K562 (cell line): ENCODE measurements around the gene ACOT7. TPM values are rescaled to one million over a fixed set of nuclear protein-coding genes. Genes with fewer than 3 reads are reported as not detected.
A peak's percentile ranks its signal among the peaks of the same experiment; 100 is the strongest.

Experiments used
- ATAC-seq: fragments of 200-7000 bp; cut with Tn5 transposase; 3 replicates; pipeline ENCODE4 v1.9.1; 2020; ENCODE audit warnings: moderate library complexity
- BruUV-seq: library from RNA; stranded (reverse); fragments of 400-500 nt; replicated peaks from 2 replicates; lab custom pipeline; 2021; lab: Mats Ljungman, UMichigan
- CTCF ChIA-PET: fragments of 300-600 bp; formaldehyde crosslinking; extraction: SDS; loops from one replicate; lab custom pipeline; 2021; ENCODE audit warnings: low intra/inter-chr PET ratio; lab: Yijun Ruan, JAX
- POLR2A ChIA-PET: fragments of 300-600, 350-650 bp; sonication (Branson Sonifier 250); formaldehyde crosslinking; extraction: SDS; loops from one replicate; lab custom pipeline; 2021; ENCODE audit warnings: antibody characterized with exemption, inconsistent platforms; lab: Yijun Ruan, JAX
- DNase-seq, 4 experiments: peaks; one replicate each; pipeline versions ENCODE4 v3.0.0 to v3.0.0-alpha.2; 2011 to 2018; ENCODE audit warnings: low spot score in 3 of 4, mixed read lengths in 3 of 4; ENCODE audit errors: extremely low read depth in 1 of 4
- FAIRE-seq: peaks from 2 replicates; lab custom pipeline; 2011; peaks lifted over from hg19 to GRCh38; lab: Jason Lieb, UNC
- H2AFZ ChIP-seq: 2 replicates; pipeline ENCODE4 v1.6.0; 2011; ENCODE audit warnings: low read depth, low read length, control low read depth, inconsistent platforms
- H3K27ac ChIP-seq: fragments of 200-600 bp; 3 replicates; pipeline ENCODE4 v1.8.0; 2011; ENCODE audit warnings: low read depth, mild to moderate bottlenecking, control low read depth, inconsistent platforms, low read length, moderate library complexity, mixed read lengths; ENCODE audit errors: extremely low read depth
- H3K27me3 ChIP-seq, 2 experiments: fragments of 300-600 bp in 1 of 2; 2 replicates in 1 of 2; 3 replicates in 1 of 2; pipeline versions ENCODE4 v1.6.0 to v1.8.0; 2011; ENCODE audit warnings: inconsistent platforms in 2 of 2, low read length in 2 of 2, mild to moderate bottlenecking in 1 of 2, mixed read lengths in 1 of 2, moderate library complexity in 1 of 2; ENCODE audit not compliant: control insufficient read depth in 2 of 2, insufficient read depth in 2 of 2
- H3K36me3 ChIP-seq: fragments of 300-600 bp; 3 replicates; pipeline ENCODE4 v1.8.0; 2011; ENCODE audit warnings: mild to moderate bottlenecking, low read length, inconsistent platforms; ENCODE audit not compliant: control insufficient read depth, insufficient read depth
- H3K4me1 ChIP-seq, 2 experiments: fragments of 200-600 bp in 1 of 2; replicated peaks in 1 of 2; 2 replicates in 1 of 2; 3 replicates in 1 of 2; pipeline versions ENCODE4 v1.5.1 to v1.8.0; 2011; ENCODE audit warnings: inconsistent platforms in 2 of 2, low read length in 2 of 2, mild to moderate bottlenecking in 1 of 2, mixed read lengths in 1 of 2, moderate library complexity in 1 of 2; ENCODE audit not compliant: control insufficient read depth in 2 of 2, insufficient read depth in 2 of 2
- H3K4me2 ChIP-seq: 2 replicates; pipeline ENCODE4 v1.6.1; 2011; ENCODE audit warnings: low read length, control low read depth, inconsistent platforms, mixed read lengths; ENCODE audit not compliant: insufficient read depth
- H3K4me3 ChIP-seq: fragments of 200-600 bp; sonication (generic), shearing (Covaris generic); 2 replicates; pipeline ENCODE4 v1.5.1; 2016; ENCODE audit warnings: control low read depth, inconsistent platforms
- H3K79me2 ChIP-seq: fragments of 200-600 bp; 3 replicates; pipeline ENCODE4 v1.8.0; 2011; ENCODE audit warnings: low read length, inconsistent platforms; ENCODE audit not compliant: control insufficient read depth, insufficient read depth
- H3K9ac ChIP-seq, 2 experiments: 2 replicates each; pipeline versions ENCODE4 v1.6.0 to v1.6.1; 2011; ENCODE audit warnings: low read depth in 2 of 2, low read length in 2 of 2, control low read depth in 1 of 2, inconsistent platforms in 1 of 2, mild to moderate bottlenecking in 1 of 2, mixed read lengths in 1 of 2; ENCODE audit not compliant: insufficient read depth in 1 of 2
- H3K9me1 ChIP-seq: one replicate; pipeline ENCODE4 v1.6.0; 2011; ENCODE audit warnings: inconsistent platforms, mild to moderate bottlenecking, low read length, moderate library complexity; ENCODE audit not compliant: control insufficient read depth, insufficient read depth
- H3K9me3 ChIP-seq: replicated peaks from 2 replicates; pipeline ENCODE4 v1.5.1; 2011; ENCODE audit warnings: low read depth, low read length, inconsistent platforms; ENCODE audit not compliant: control insufficient read depth, insufficient read depth
- H4K20me1 ChIP-seq: replicated peaks from 2 replicates; pipeline ENCODE4 v1.6.1; 2011; ENCODE audit warnings: low read length, inconsistent platforms, mixed read lengths; ENCODE audit not compliant: control insufficient read depth, insufficient read depth
- ELK1 ChIP-seq: sonication (generic); formaldehyde crosslinking; IDR thresholded peaks from 2 replicates; pipeline ENCODE4 v1.8.1; 2022; ENCODE audit warnings: missing genetic modification reagents
- HDAC1 ChIP-seq, 2 experiments: fragments of 450-650 bp; IDR thresholded peaks; 2 replicates each; pipeline ENCODE4 v1.6.1; 2016 to 2017; ENCODE audit warnings: inconsistent platforms in 1 of 2, mild to moderate bottlenecking in 1 of 2, moderate library complexity in 1 of 2
- MEIS2 ChIP-seq: fragments of 450-650 bp; IDR thresholded peaks from 2 replicates; pipeline ENCODE4 v1.6.1; 2014; ENCODE audit warnings: mild to moderate bottlenecking; ENCODE audit not compliant: partially characterized antibody
- MTA1 ChIP-seq: fragments of 450-650 bp; IDR thresholded peaks from 2 replicates; pipeline ENCODE4 v1.6.1; 2017; ENCODE audit warnings: borderline replicate concordance
- MXD1 ChIP-seq: fragments of 250-450 bp; sonication (Bioruptor Pico); IDR thresholded peaks from 2 replicates; pipeline ENCODE4 v1.8.0; 2021; ENCODE audit warnings: borderline replicate concordance, mild to moderate bottlenecking, moderate library complexity; ENCODE audit not compliant: poor library complexity, severe bottlenecking
- THRB ChIP-seq: fragments of 450-650 bp; formaldehyde crosslinking; conservative IDR thresholded peaks from 2 replicates; pipeline ENCODE4 v1.4.0; 2022; ENCODE audit warnings: mild to moderate bottlenecking, missing genetic modification characterization
- TSHZ1 ChIP-seq: fragments of 250-450 bp; sonication (Bioruptor Pico); IDR thresholded peaks from 2 replicates; pipeline ENCODE4 v1.4.0; 2020; ENCODE audit warnings: mild to moderate bottlenecking, moderate library complexity
- ZFPM2 ChIP-seq: fragments of 250-450 bp; sonication (Bioruptor Pico); IDR thresholded peaks from 2 replicates; pipeline ENCODE4 v1.5.1; 2022; ENCODE audit warnings: mild to moderate bottlenecking
- ZNF143 ChIP-seq: sonication (generic); formaldehyde crosslinking; IDR thresholded peaks from 2 replicates; pipeline ENCODE4 v1.9.0; 2022; ENCODE audit warnings: mild to moderate bottlenecking, missing genetic modification reagents
- ZNF212 ChIP-seq: fragments of 450-650 bp; formaldehyde crosslinking; IDR thresholded peaks from 2 replicates; pipeline ENCODE4 v1.4.0; 2020; ENCODE audit warnings: mild to moderate bottlenecking
- ZNF23 ChIP-seq: fragments of 250-450 bp; sonication (Bioruptor Pico); IDR thresholded peaks from 2 replicates; pipeline ENCODE4 v1.4.0; 2020; ENCODE audit warnings: mild to moderate bottlenecking
- ZNF592 ChIP-seq: fragments of 450-650 bp; IDR thresholded peaks from 2 replicates; pipeline ENCODE4 v1.6.1; 2017; ENCODE audit warnings: antibody characterized with exemption, mild to moderate bottlenecking
- WGBS: fragments of 100-300 bp; shearing (Covaris generic); methylation state at CpG from one replicate; pipeline ENCODE4 v1.1.6; 2016; ENCODE audit warnings: low coverage, mixed read lengths; ENCODE audit not compliant: insufficient coverage; ENCODE audit errors: missing lambda C conversion rate; 5-methylcytosine and 5-hydroxymethylcytosine counted together
- in situ Hi-C: fragments of 300-500 bp; cut with MboI; formaldehyde crosslinking; loops from 4 replicates; pipeline ENCODE4 v1.15.0; 2018; ENCODE audit warnings: inconsistent platforms, mixed read lengths
- intact Hi-C: fragments of 100-400 bp; cut with micrococcal nuclease; formaldehyde crosslinking; loops from 2 replicates; pipeline ENCODE4 v1.14.2; 2022
- polyA plus RNA-seq, 8 experiments: library from polyadenylated mRNA; depleted of rRNA in 4 of 8; stranded (reverse) in 5 of 8; unstranded in 3 of 8; fragments of >200 nt; fragmentation: Nextera tagmentation in 2 of 8; fragmentation: Illumina TruSeq in 1 of 8; extraction: Ambion mirVana in 2 of 8; extraction: Trizol in 1 of 8; gene quantifications; 2 replicates each; pipeline versions ENCODE4 v1.2.1 to v1.2.3, GENCODE V29; 2011 to 2014; ENCODE audit warnings: inconsistent platforms in 1 of 8, missing spikeins in 1 of 8
- total RNA-seq, 7 experiments: library from RNA; depleted of rRNA in 6 of 7; stranded (reverse); fragments of >200 nt in 6 of 7; fragmentation: Illumina TruSeq in 2 of 7; extraction: Trizol in 2 of 7; gene quantifications; 2 replicates each; pipeline versions ENCODE4 v1.2.1 to v1.2.3, GENCODE V29; 2011 to 2021; ENCODE audit warnings: low replicate concordance in 1 of 7

Gene ACOT7
- total and polyA plus RNA-seq, 9 of the 15 experiments (the other 6 are each of a cell fraction or from before 2014, with no cell fraction given), result 7.0 to 92.6 (median 37.2) TPM

GRCh38 chr1:6325482-6325881, 68.1 kb downstream of the ACOT7 start:
- ATAC-seq (no peak), FAIRE-seq (no peak), DNase-seq (no peak)
- Histone ChIP-seq H3K27ac (no peak overlapping the region), H3K4me3 (no peak overlapping the region), H3K9ac (peak overlapping the region in 1 of 2 experiments; percentile 65; a peak in 1 of 4 replicates), H3K9me3 (no peaks in the 10 kb centered on the region), H3K36me3 (peaks cover 4% of the 10 kb centered on the region; the same call in 1 of the 3 replicates), H3K27me3 (no peaks in the 10 kb centered on the region), H4K20me1 (no peaks in the 10 kb centered on the region; the same call in 1 of the 2 replicates), H3K4me2 (no peak overlapping the region), H3K79me2 (no peaks in the 10 kb centered on the region), H3K4me1 (peaks cover 0 to 10% of the 10 kb centered on the region in 2 experiments; a peak in 1 of 5 replicates), H2AFZ (no peak overlapping the region), H3K9me1 (no peaks in the 10 kb centered on the region)
- intact Hi-C loops (no loop called here), in situ Hi-C loops (no loop called here)
- CTCF ChIA-PET, result no interaction called here
- POLR2A ChIA-PET, result no interaction called here
- WGBS, result 48% methylated on average over 7 of the region's 7 CpGs
- no TSS peak for BruUV-seq
- TF ChIP-seq ZFPM2 (CRISPR knock-in tag) (no peak), MXD1 (no peak), TSHZ1 (no peak), MTA1 (no peak), ZNF23 (CRISPR knock-in tag) (no peak), MEIS2 (no peak), ZNF592 (no peak), ZNF143 (no peak), ELK1 (CRISPR knock-in tag) (no peak), HDAC1 (IDR thresholded peaks at IDR 0.05) (no peak), THRB (CRISPR knock-in tag) (no peak), ZNF212 (CRISPR knock-in tag) (no peak)
